ENCODE measurements around the gene CILP2.

DNA sequence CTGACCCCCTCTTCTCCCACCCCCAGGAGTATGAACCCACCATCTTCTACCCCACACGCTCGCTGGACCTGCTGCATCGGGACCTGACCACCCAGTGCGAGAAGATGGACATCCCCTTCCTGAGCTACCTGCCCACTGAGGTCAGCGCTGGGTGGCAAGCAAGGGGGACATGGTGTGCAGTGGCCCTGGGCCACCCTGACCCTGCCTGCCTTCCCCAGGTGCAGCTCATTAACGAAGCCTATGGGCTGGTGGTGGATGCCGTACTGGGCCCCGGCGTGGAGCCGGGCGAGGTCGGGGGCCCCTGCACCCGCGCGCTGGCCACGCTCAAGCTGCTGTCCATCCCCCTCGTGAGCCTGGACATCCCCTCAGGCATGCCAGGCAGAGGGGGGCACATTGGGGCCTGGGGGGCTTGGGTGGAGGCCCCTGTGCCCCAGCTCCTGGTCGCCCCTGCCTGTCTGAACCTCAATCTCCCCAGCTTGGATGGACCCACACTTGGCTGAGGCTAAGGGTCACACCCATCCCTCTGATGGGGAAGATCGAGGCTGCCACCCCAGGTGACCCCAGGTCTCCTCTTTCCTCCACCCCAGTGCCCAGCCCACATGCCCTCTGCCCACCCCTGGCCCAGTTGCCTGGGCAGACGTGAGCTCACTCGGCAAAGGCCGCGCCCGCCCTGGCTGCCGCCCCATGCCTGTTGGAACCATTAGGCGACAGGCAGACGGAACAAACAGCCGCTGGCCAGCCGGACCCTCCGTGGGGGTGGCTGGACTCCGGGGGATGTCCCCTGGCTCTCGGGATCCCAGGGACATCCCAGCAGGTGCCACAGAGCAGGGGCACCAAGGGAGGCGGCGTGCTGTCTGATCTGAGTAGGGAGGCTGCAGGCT, 2.5 kb upstream of the CILP2 start:
- TF ChIP-seq POLR2AphosphoS5 (IDR thresholded peaks at IDR 0.05; ENCODE audit: low read depth, low read length) (no peak), POLR2A (IDR thresholded peaks at IDR 0.05; ENCODE audit: low read depth, low read length) (no peak)

Measured in GM12892 (cell line).